Measurements from ENCODE around the gene CTNNBIP1. TPM values are rescaled to one million over a fixed set of nuclear protein-coding genes. Genes with fewer than 3 reads are reported as not detected.

The CTNNBIP1 gene
- total and polyA plus RNA-seq, 9 of the 15 experiments (the other 6 are each of a cell fraction or from before 2014, with no cell fraction given): 0.65 to 29.2 (median 14.7) TPM

DNA sequence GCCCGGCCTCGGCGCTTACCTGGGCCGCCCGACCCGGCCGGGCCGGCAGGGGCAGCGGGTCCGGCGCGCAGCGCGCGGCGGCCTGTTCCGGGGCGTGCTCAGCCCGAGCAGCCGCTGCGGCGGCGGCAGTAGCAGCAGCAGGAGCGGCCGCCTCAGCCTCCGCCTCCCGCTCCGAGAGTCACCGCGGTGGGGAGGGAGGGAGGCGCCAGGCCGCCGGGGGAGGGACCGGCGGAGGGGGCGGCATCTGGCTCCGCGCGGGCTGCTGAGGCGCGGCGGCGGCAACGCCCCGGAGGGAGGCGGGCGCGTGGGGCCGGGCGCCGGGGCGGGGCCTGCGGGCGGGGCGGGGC is at the start of gene CTNNBIP1 (continued):
- TF ChIP-seq POLR2H (tag; IDR thresholded peaks at IDR 0.05; ENCODE audit: low read depth): no peak
- no peak for TF ChIP-seq ZZZ3 (IDR thresholded peaks at IDR 0.05)
- no peak for TF ChIP-seq HOXB6 (CRISPR knock-in tag; IDR thresholded peaks at IDR 0.05; ENCODE audit: borderline replicate concordance)
- TF ChIP-seq ZNF224 (CRISPR knock-in tag; IDR thresholded peaks at IDR 0.05): no peak
- no peak for TF ChIP-seq SAFB2 (IDR thresholded peaks at IDR 0.05; ENCODE audit: borderline replicate concordance, low read depth, low read length, severe bottlenecking)
- no peak for TF ChIP-seq ZNF384 (IDR thresholded peaks at IDR 0.05; ENCODE audit: low read depth, low read length)
- TF ChIP-seq KDM2B (CRISPR knock-in tag; IDR thresholded peaks at IDR 0.05): no peak
- no peak for TF ChIP-seq FOXK2 (conservative IDR thresholded peaks at IDR 0.05 in 1 of 2, IDR thresholded peaks at IDR 0.05 in 1 of 2; ENCODE audit: low read depth in 2 of 2)
- no peak for TF ChIP-seq ZFP36 (IDR thresholded peaks at IDR 0.05; ENCODE audit: low read depth, low read length, partially characterized antibody)
- no peak for TF ChIP-seq ZNF561 (CRISPR knock-in tag; conservative IDR thresholded peaks at IDR 0.05)
- no peak for TF ChIP-seq BRF1 (IDR thresholded peaks at IDR 0.05; ENCODE audit: borderline replicate concordance, extremely low read depth, insufficient read length)
- TF ChIP-seq HMG20B (CRISPR knock-in tag; IDR thresholded peaks at IDR 0.05): no peak
- no peak for TF ChIP-seq HDAC6 (IDR thresholded peaks at IDR 0.05; ENCODE audit: low read depth, low read length)
- no peak for TF ChIP-seq ZNF77 (CRISPR knock-in tag; IDR thresholded peaks at IDR 0.05)
- no peak for TF ChIP-seq TEAD1 (CRISPR knock-in tag; IDR thresholded peaks at IDR 0.05)
- no peak for TF ChIP-seq SRF (CRISPR knock-in tag; IDR thresholded peaks at IDR 0.05)
- TF ChIP-seq POLR3A (IDR thresholded peaks at IDR 0.05; ENCODE audit: borderline replicate concordance, extremely low read depth, insufficient read depth, insufficient read length): no peak
- no peak for TF ChIP-seq NCOA1 (IDR thresholded peaks at IDR 0.05; ENCODE audit: low read depth)
- peak; percentile 64 for TF ChIP-seq RBBP5 (IDR thresholded peaks at IDR 0.05; ENCODE audit: borderline replicate concordance, insufficient read depth, low read length, poor library complexity, severe bottlenecking)
- TF ChIP-seq KLF6 (CRISPR knock-in tag; IDR thresholded peaks at IDR 0.05; ENCODE audit: borderline replicate concordance): no peak
- TF ChIP-seq RCOR1 (IDR thresholded peaks at IDR 0.05; ENCODE audit: borderline replicate concordance in 1 of 2, low read depth in 2 of 2, low read length in 2 of 2): no peak; a peak in 1 of 4 replicates
- no peak for TF ChIP-seq GATA2 (CRISPR knock-in tag; IDR thresholded peaks at IDR 0.05)
- no peak for TF ChIP-seq MAFF (IDR thresholded peaks at IDR 0.05; ENCODE audit: low read length)
- TF ChIP-seq, protein P1, sequence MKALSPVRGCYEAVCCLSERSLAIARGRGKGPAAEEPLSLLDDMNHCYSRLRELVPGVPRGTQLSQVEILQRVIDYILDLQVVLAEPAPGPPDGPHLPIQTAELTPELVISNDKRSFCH (CRISPR knock-in tag; IDR thresholded peaks at IDR 0.05): no peak
- TF ChIP-seq, protein P1 (tag; IDR thresholded peaks at IDR 0.05): no peak
- no peak for TF ChIP-seq SMC3 (conservative IDR thresholded peaks at IDR 0.05; ENCODE audit: insufficient read depth, low read depth, low read length)
- TF ChIP-seq SIN3A (IDR thresholded peaks at IDR 0.05; ENCODE audit: borderline replicate concordance in 2 of 2, control insufficient read depth in 1 of 2, low read depth in 2 of 2, low read length in 2 of 2): peak in 1 of 2 experiments; percentile 47; a peak in 1 of 4 replicates
- TF ChIP-seq FOXM1 (IDR thresholded peaks at IDR 0.05; ENCODE audit: low read depth): no peak
- no peak for TF ChIP-seq FOXM1 (CRISPR knock-in tag; IDR thresholded peaks at IDR 0.05; ENCODE audit: low read depth)
- TF ChIP-seq, protein P2, sequence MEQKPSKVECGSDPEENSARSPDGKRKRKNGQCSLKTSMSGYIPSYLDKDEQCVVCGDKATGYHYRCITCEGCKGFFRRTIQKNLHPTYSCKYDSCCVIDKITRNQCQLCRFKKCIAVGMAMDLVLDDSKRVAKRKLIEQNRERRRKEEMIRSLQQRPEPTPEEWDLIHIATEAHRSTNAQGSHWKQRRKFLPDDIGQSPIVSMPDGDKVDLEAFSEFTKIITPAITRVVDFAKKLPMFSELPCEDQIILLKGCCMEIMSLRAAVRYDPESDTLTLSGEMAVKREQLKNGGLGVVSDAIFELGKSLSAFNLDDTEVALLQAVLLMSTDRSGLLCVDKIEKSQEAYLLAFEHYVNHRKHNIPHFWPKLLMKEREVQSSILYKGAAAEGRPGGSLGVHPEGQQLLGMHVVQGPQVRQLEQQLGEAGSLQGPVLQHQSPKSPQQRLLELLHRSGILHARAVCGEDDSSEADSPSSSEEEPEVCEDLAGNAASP (IDR thresholded peaks at IDR 0.05): no peak
